H9 (cell line): ENCODE measurements around the gene ADA. TPM values are rescaled to one million over a fixed set of nuclear protein-coding genes. Genes with fewer than 3 reads are reported as not detected.

Experiments used
- DNase-seq: peaks from one replicate; pipeline ENCODE4 v3.0.0-alpha.2; 2017
- H2AFZ ChIP-seq: one replicate; pipeline ENCODE4 v1.6.1; 2013; ENCODE audit warnings: mild to moderate bottlenecking, low read length, control low read depth, moderate library complexity
- H2AK5ac ChIP-seq: 2 replicates; pipeline ENCODE4 v1.6.1; 2013; ENCODE audit warnings: low read length, control low read depth, mixed read lengths; ENCODE audit not compliant: insufficient read length
- H2BK120ac ChIP-seq: one replicate; pipeline ENCODE4 v1.6.1; 2013; ENCODE audit warnings: low read depth, mild to moderate bottlenecking, low read length, control low read depth, inconsistent platforms; ENCODE audit not compliant: poor library complexity, severe bottlenecking
- H2BK12ac ChIP-seq: 2 replicates; pipeline ENCODE4 v1.6.1; 2013; ENCODE audit warnings: low read length, control low read depth, mixed read lengths, low read depth; ENCODE audit not compliant: insufficient read length
- H2BK15ac ChIP-seq: 2 replicates; pipeline ENCODE4 v1.6.1; 2013; ENCODE audit warnings: low read depth, low read length, control low read depth
- H2BK20ac ChIP-seq: one replicate; pipeline ENCODE4 v1.6.1; 2013; ENCODE audit warnings: low read depth, mild to moderate bottlenecking, low read length, control low read depth, inconsistent platforms; ENCODE audit not compliant: poor library complexity, severe bottlenecking
- H2BK5ac ChIP-seq: 2 replicates; pipeline ENCODE4 v1.6.1; 2013; ENCODE audit warnings: low read length, control low read depth, mixed read lengths; ENCODE audit not compliant: insufficient read length
- H3K14ac ChIP-seq: 2 replicates; pipeline ENCODE4 v1.6.1; 2013; ENCODE audit warnings: low read length, control low read depth; ENCODE audit not compliant: insufficient read depth
- H3K18ac ChIP-seq: 2 replicates; pipeline ENCODE4 v1.6.1; 2013; ENCODE audit warnings: low read depth, mild to moderate bottlenecking, mixed read lengths, low read length, control low read depth; ENCODE audit not compliant: insufficient read length
- H3K23ac ChIP-seq: 2 replicates; pipeline ENCODE4 v1.6.1; 2013; ENCODE audit warnings: low read length, control low read depth, mixed read lengths, low read depth; ENCODE audit not compliant: insufficient read length
- H3K23me2 ChIP-seq: 2 replicates; pipeline ENCODE4 v1.6.1; 2013; ENCODE audit warnings: low read depth, mild to moderate bottlenecking, mixed read lengths, low read length, control low read depth; ENCODE audit not compliant: insufficient read length, poor library complexity, severe bottlenecking
- H3K27ac ChIP-seq: 2 replicates; pipeline ENCODE4 v1.5.1; 2013; ENCODE audit warnings: low read length, control low read depth, mixed read lengths, low read depth; ENCODE audit not compliant: insufficient read length
- H3K27me3 ChIP-seq: 2 replicates; pipeline ENCODE4 v1.6.1; 2013; ENCODE audit warnings: low read length, control low read depth, inconsistent platforms; ENCODE audit not compliant: insufficient read depth
- H3K4ac ChIP-seq: 2 replicates; pipeline ENCODE4 v1.6.1; 2013; ENCODE audit warnings: low read depth, mild to moderate bottlenecking, control low read depth, inconsistent platforms, low read length, moderate library complexity
- H3K4me1 ChIP-seq: 2 replicates; pipeline ENCODE4 v1.6.1; 2013; ENCODE audit warnings: low read length, control low read depth, inconsistent platforms; ENCODE audit not compliant: insufficient read depth
- H3K4me2 ChIP-seq: 2 replicates; pipeline ENCODE4 v1.6.1; 2013; ENCODE audit warnings: low read length, control low read depth, mixed read lengths; ENCODE audit not compliant: insufficient read length, insufficient read depth
- H3K56ac ChIP-seq: 2 replicates; pipeline ENCODE4 v1.6.1; 2013; ENCODE audit warnings: low read depth, mild to moderate bottlenecking, mixed read lengths, low read length, control low read depth; ENCODE audit not compliant: insufficient read length
- H3K79me1 ChIP-seq: 2 replicates; pipeline ENCODE4 v1.6.1; 2013; ENCODE audit warnings: low read depth, mild to moderate bottlenecking, moderate library complexity, low read length, control low read depth, inconsistent platforms; ENCODE audit not compliant: insufficient read depth, poor library complexity, severe bottlenecking
- H3K79me2 ChIP-seq: 2 replicates; pipeline ENCODE4 v1.6.1; 2013; ENCODE audit warnings: low read length, control low read depth, inconsistent platforms; ENCODE audit not compliant: insufficient read depth
- H3K9ac ChIP-seq: 2 replicates; pipeline ENCODE4 v1.6.1; 2013; ENCODE audit warnings: low read length, control low read depth, mixed read lengths; ENCODE audit not compliant: insufficient read length; ENCODE audit errors: extremely low read depth
- H3K9me3 ChIP-seq: one replicate; pipeline ENCODE4 v1.6.1; 2013; ENCODE audit warnings: low read depth, low read length, inconsistent platforms; ENCODE audit not compliant: control insufficient read depth
- H3T11ph ChIP-seq: one replicate; pipeline ENCODE4 v1.6.1; 2013; ENCODE audit warnings: mild to moderate bottlenecking, low read length, control low read depth, inconsistent platforms
- H4K20me1 ChIP-seq: one replicate; pipeline ENCODE4 v1.6.1; 2013; ENCODE audit not compliant: control insufficient read depth, insufficient read length, insufficient read depth
- H4K5ac ChIP-seq: 2 replicates; pipeline ENCODE4 v1.6.1; 2013; ENCODE audit warnings: low read depth, mild to moderate bottlenecking, mixed read lengths, low read length, control low read depth; ENCODE audit not compliant: insufficient read length
- H4K8ac ChIP-seq: replicated peaks from 2 replicates; pipeline ENCODE4 v1.6.1; 2013; ENCODE audit warnings: low read length, control low read depth, mixed read lengths, low read depth; ENCODE audit not compliant: insufficient read length
- H4K91ac ChIP-seq: 2 replicates; pipeline ENCODE4 v1.6.1; 2013; ENCODE audit warnings: low read depth, mild to moderate bottlenecking, moderate library complexity, mixed read lengths, low read length, control low read depth; ENCODE audit not compliant: insufficient read length
- H3K27ac Mint-ChIP-seq, 3 experiments: 2 replicates in 2 of 3; 3 replicates in 1 of 3; pipeline ENCODE4 v1.8.0; 2020 to 2021; ENCODE audit warnings: mixed read lengths in 3 of 3, mild to moderate bottlenecking in 1 of 3, moderate library complexity in 1 of 3
- H3K27me3 Mint-ChIP-seq: 2 replicates; pipeline ENCODE4 v1.8.0; 2021; ENCODE audit warnings: low read depth, mild to moderate bottlenecking, moderate library complexity, mixed read lengths
- H3K36me3 Mint-ChIP-seq, 3 experiments: 2 replicates in 2 of 3; 3 replicates in 1 of 3; pipeline ENCODE4 v1.8.0; 2020 to 2021; ENCODE audit warnings: low read depth in 3 of 3, mixed read lengths in 3 of 3; ENCODE audit not compliant: insufficient read depth in 1 of 3
- H3K4me1 Mint-ChIP-seq, 2 experiments: 2 replicates each; pipeline ENCODE4 v1.8.0; 2020; ENCODE audit warnings: mixed read lengths in 2 of 2
- H3K4me3 Mint-ChIP-seq, 2 experiments: 2 replicates in 1 of 2; 3 replicates in 1 of 2; pipeline ENCODE4 v1.8.0; 2020 to 2021; ENCODE audit warnings: mild to moderate bottlenecking in 2 of 2, mixed read lengths in 2 of 2, moderate library complexity in 1 of 2
- H3K9me3 Mint-ChIP-seq, 2 experiments: 2 replicates in 1 of 2; 3 replicates in 1 of 2; pipeline ENCODE4 v1.8.0; 2020; ENCODE audit warnings: mild to moderate bottlenecking in 2 of 2, mixed read lengths in 2 of 2, moderate library complexity in 1 of 2
- WGBS: extraction: QIAGEN DNeasy Blood & Tissue Kit; methylation state at CpG from one replicate; pipeline ENCODE4 v1.1.7; 2013; ENCODE audit warnings: missing lambda C conversion rate, low lambda C conversion rate, mixed read lengths; ENCODE audit not compliant: insufficient read length; ENCODE audit errors: extremely low coverage; 5-methylcytosine and 5-hydroxymethylcytosine counted together
- total RNA-seq: library from RNA; stranded (reverse); gene quantifications from 2 replicates; pipeline ENCODE4 v1.2.1, GENCODE V29; 2021
- TF ChIP-seq, protein P1 (sequence below): fragments of 200-600 bp; sonication (generic); conservative IDR thresholded peaks from 3 replicates; pipeline ENCODE4 v1.8.0; 2021; ENCODE audit warnings: antibody characterized with exemption, mild to moderate bottlenecking

The ADA gene
- total RNA-seq, 1 experiment from 2014 or later, result 22.0 TPM

GRCh38 chr20:44582311-44583025 is 69.0 kb downstream of the ADA start, which contains the start of gene PKIG:
Gene PKIG, plus strand, starts transcription at chr20:44582579. Its CDS starts 31,978 bp downstream, at chr20:44614557.
- H3K36me3 Mint-ChIP-seq, result peaks cover 0 to 4% (median 2%) of the 10 kb centered on the region in 3 experiments; a peak in 2 of 7 replicates
- Histone ChIP-seq H3K9ac (no peak within 1 kb of the TSS), H2AFZ (no peak within 1 kb of the TSS)

More at GRCh38 chr20:44582311-44583025, 69.0 kb downstream of the ADA start, which contains the start of gene PKIG:
- no peaks in the 10 kb centered on the region for H3K27me3 Mint-ChIP-seq
- Histone ChIP-seq H4K20me1 (no peaks in the 10 kb centered on the region), H3K27ac (no peak within 1 kb of the TSS), H3K27me3 (no peaks in the 10 kb centered on the region), H4K8ac (no peak within 1 kb of the TSS), H3K23me2 (no peaks in the 10 kb centered on the region), H3K14ac (no peak within 1 kb of the TSS), H3K4me2 (no peak within 1 kb of the TSS), H3K9me3 (no peaks in the 10 kb centered on the region), H2BK15ac (no peak within 1 kb of the TSS), H3K18ac (no peak within 1 kb of the TSS), H2BK120ac (no peak within 1 kb of the TSS), H3K23ac (no peak within 1 kb of the TSS), H3K79me2 (no peaks in the 10 kb centered on the region), H3T11ph (no peak within 1 kb of the TSS), H2BK12ac (no peak within 1 kb of the TSS), H3K56ac (no peak within 1 kb of the TSS), H4K91ac (no peak within 1 kb of the TSS), H3K79me1 (no peaks in the 10 kb centered on the region), H2BK5ac (no peak within 1 kb of the TSS), H3K4ac (no peak within 1 kb of the TSS), H2BK20ac (no peak within 1 kb of the TSS), H2AK5ac (no peak within 1 kb of the TSS), H3K4me1 (peaks cover 15% of the 10 kb centered on the region; the same call in 1 of the 2 replicates), H4K5ac (no peak within 1 kb of the TSS)
- peak within 1 kb of the TSS in 1 of 3 experiments; percentile 28; a peak in 2 of 7 replicates for H3K27ac Mint-ChIP-seq
- no peaks in the 10 kb centered on the region for H3K9me3 Mint-ChIP-seq
- H3K4me3 Mint-ChIP-seq, result no peak within 1 kb of the TSS
- peaks cover 37 to 39% of the 10 kb centered on the region in 2 experiments for H3K4me1 Mint-ChIP-seq
- TF ChIP-seq, protein P1, sequence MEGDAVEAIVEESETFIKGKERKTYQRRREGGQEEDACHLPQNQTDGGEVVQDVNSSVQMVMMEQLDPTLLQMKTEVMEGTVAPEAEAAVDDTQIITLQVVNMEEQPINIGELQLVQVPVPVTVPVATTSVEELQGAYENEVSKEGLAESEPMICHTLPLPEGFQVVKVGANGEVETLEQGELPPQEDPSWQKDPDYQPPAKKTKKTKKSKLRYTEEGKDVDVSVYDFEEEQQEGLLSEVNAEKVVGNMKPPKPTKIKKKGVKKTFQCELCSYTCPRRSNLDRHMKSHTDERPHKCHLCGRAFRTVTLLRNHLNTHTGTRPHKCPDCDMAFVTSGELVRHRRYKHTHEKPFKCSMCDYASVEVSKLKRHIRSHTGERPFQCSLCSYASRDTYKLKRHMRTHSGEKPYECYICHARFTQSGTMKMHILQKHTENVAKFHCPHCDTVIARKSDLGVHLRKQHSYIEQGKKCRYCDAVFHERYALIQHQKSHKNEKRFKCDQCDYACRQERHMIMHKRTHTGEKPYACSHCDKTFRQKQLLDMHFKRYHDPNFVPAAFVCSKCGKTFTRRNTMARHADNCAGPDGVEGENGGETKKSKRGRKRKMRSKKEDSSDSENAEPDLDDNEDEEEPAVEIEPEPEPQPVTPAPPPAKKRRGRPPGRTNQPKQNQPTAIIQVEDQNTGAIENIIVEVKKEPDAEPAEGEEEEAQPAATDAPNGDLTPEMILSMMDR, result no peak
- no peak for DNase-seq
- WGBS, result no CpG with 5 or more reads among the region's 6 CpGs
